H9 (cell line): Measurements from ENCODE around the gene ACOT11. TPM values are rescaled to one million over a fixed set of nuclear protein-coding genes. Genes with fewer than 3 reads are reported as not detected.

Experiments used
- DNase-seq: peaks from one replicate; pipeline ENCODE4 v3.0.0-alpha.2; 2017
- H2AFZ ChIP-seq: one replicate; pipeline ENCODE4 v1.6.1; 2013; ENCODE audit warnings: mild to moderate bottlenecking, low read length, control low read depth, moderate library complexity
- H2AK5ac ChIP-seq: 2 replicates; pipeline ENCODE4 v1.6.1; 2013; ENCODE audit warnings: low read length, control low read depth, mixed read lengths; ENCODE audit not compliant: insufficient read length
- H2BK120ac ChIP-seq: one replicate; pipeline ENCODE4 v1.6.1; 2013; ENCODE audit warnings: low read depth, mild to moderate bottlenecking, low read length, control low read depth, inconsistent platforms; ENCODE audit not compliant: poor library complexity, severe bottlenecking
- H2BK12ac ChIP-seq: 2 replicates; pipeline ENCODE4 v1.6.1; 2013; ENCODE audit warnings: low read length, control low read depth, mixed read lengths, low read depth; ENCODE audit not compliant: insufficient read length
- H2BK15ac ChIP-seq: 2 replicates; pipeline ENCODE4 v1.6.1; 2013; ENCODE audit warnings: low read depth, low read length, control low read depth
- H2BK20ac ChIP-seq: one replicate; pipeline ENCODE4 v1.6.1; 2013; ENCODE audit warnings: low read depth, mild to moderate bottlenecking, low read length, control low read depth, inconsistent platforms; ENCODE audit not compliant: poor library complexity, severe bottlenecking
- H2BK5ac ChIP-seq: 2 replicates; pipeline ENCODE4 v1.6.1; 2013; ENCODE audit warnings: low read length, control low read depth, mixed read lengths; ENCODE audit not compliant: insufficient read length
- H3K14ac ChIP-seq: 2 replicates; pipeline ENCODE4 v1.6.1; 2013; ENCODE audit warnings: low read length, control low read depth; ENCODE audit not compliant: insufficient read depth
- H3K18ac ChIP-seq: 2 replicates; pipeline ENCODE4 v1.6.1; 2013; ENCODE audit warnings: low read depth, mild to moderate bottlenecking, mixed read lengths, low read length, control low read depth; ENCODE audit not compliant: insufficient read length
- H3K23ac ChIP-seq: 2 replicates; pipeline ENCODE4 v1.6.1; 2013; ENCODE audit warnings: low read length, control low read depth, mixed read lengths, low read depth; ENCODE audit not compliant: insufficient read length
- H3K23me2 ChIP-seq: 2 replicates; pipeline ENCODE4 v1.6.1; 2013; ENCODE audit warnings: low read depth, mild to moderate bottlenecking, mixed read lengths, low read length, control low read depth; ENCODE audit not compliant: insufficient read length, poor library complexity, severe bottlenecking
- H3K27ac ChIP-seq: 2 replicates; pipeline ENCODE4 v1.5.1; 2013; ENCODE audit warnings: low read length, control low read depth, mixed read lengths, low read depth; ENCODE audit not compliant: insufficient read length
- H3K27me3 ChIP-seq: 2 replicates; pipeline ENCODE4 v1.6.1; 2013; ENCODE audit warnings: low read length, control low read depth, inconsistent platforms; ENCODE audit not compliant: insufficient read depth
- H3K4ac ChIP-seq: 2 replicates; pipeline ENCODE4 v1.6.1; 2013; ENCODE audit warnings: low read depth, mild to moderate bottlenecking, control low read depth, inconsistent platforms, low read length, moderate library complexity
- H3K4me1 ChIP-seq: 2 replicates; pipeline ENCODE4 v1.6.1; 2013; ENCODE audit warnings: low read length, control low read depth, inconsistent platforms; ENCODE audit not compliant: insufficient read depth
- H3K4me2 ChIP-seq: 2 replicates; pipeline ENCODE4 v1.6.1; 2013; ENCODE audit warnings: low read length, control low read depth, mixed read lengths; ENCODE audit not compliant: insufficient read length, insufficient read depth
- H3K56ac ChIP-seq: 2 replicates; pipeline ENCODE4 v1.6.1; 2013; ENCODE audit warnings: low read depth, mild to moderate bottlenecking, mixed read lengths, low read length, control low read depth; ENCODE audit not compliant: insufficient read length
- H3K79me1 ChIP-seq: 2 replicates; pipeline ENCODE4 v1.6.1; 2013; ENCODE audit warnings: low read depth, mild to moderate bottlenecking, moderate library complexity, low read length, control low read depth, inconsistent platforms; ENCODE audit not compliant: insufficient read depth, poor library complexity, severe bottlenecking
- H3K79me2 ChIP-seq: 2 replicates; pipeline ENCODE4 v1.6.1; 2013; ENCODE audit warnings: low read length, control low read depth, inconsistent platforms; ENCODE audit not compliant: insufficient read depth
- H3K9ac ChIP-seq: 2 replicates; pipeline ENCODE4 v1.6.1; 2013; ENCODE audit warnings: low read length, control low read depth, mixed read lengths; ENCODE audit not compliant: insufficient read length; ENCODE audit errors: extremely low read depth
- H3K9me3 ChIP-seq: one replicate; pipeline ENCODE4 v1.6.1; 2013; ENCODE audit warnings: low read depth, low read length, inconsistent platforms; ENCODE audit not compliant: control insufficient read depth
- H3T11ph ChIP-seq: one replicate; pipeline ENCODE4 v1.6.1; 2013; ENCODE audit warnings: mild to moderate bottlenecking, low read length, control low read depth, inconsistent platforms
- H4K20me1 ChIP-seq: one replicate; pipeline ENCODE4 v1.6.1; 2013; ENCODE audit not compliant: control insufficient read depth, insufficient read length, insufficient read depth
- H4K5ac ChIP-seq: 2 replicates; pipeline ENCODE4 v1.6.1; 2013; ENCODE audit warnings: low read depth, mild to moderate bottlenecking, mixed read lengths, low read length, control low read depth; ENCODE audit not compliant: insufficient read length
- H4K8ac ChIP-seq: replicated peaks from 2 replicates; pipeline ENCODE4 v1.6.1; 2013; ENCODE audit warnings: low read length, control low read depth, mixed read lengths, low read depth; ENCODE audit not compliant: insufficient read length
- H4K91ac ChIP-seq: 2 replicates; pipeline ENCODE4 v1.6.1; 2013; ENCODE audit warnings: low read depth, mild to moderate bottlenecking, moderate library complexity, mixed read lengths, low read length, control low read depth; ENCODE audit not compliant: insufficient read length
- H3K27ac Mint-ChIP-seq, 3 experiments: 2 replicates in 2 of 3; 3 replicates in 1 of 3; pipeline ENCODE4 v1.8.0; 2020 to 2021; ENCODE audit warnings: mixed read lengths in 3 of 3, mild to moderate bottlenecking in 1 of 3, moderate library complexity in 1 of 3
- H3K27me3 Mint-ChIP-seq: 2 replicates; pipeline ENCODE4 v1.8.0; 2021; ENCODE audit warnings: low read depth, mild to moderate bottlenecking, moderate library complexity, mixed read lengths
- H3K36me3 Mint-ChIP-seq, 3 experiments: 2 replicates in 2 of 3; 3 replicates in 1 of 3; pipeline ENCODE4 v1.8.0; 2020 to 2021; ENCODE audit warnings: low read depth in 3 of 3, mixed read lengths in 3 of 3; ENCODE audit not compliant: insufficient read depth in 1 of 3
- H3K4me1 Mint-ChIP-seq, 2 experiments: 2 replicates each; pipeline ENCODE4 v1.8.0; 2020; ENCODE audit warnings: mixed read lengths in 2 of 2
- H3K4me3 Mint-ChIP-seq, 2 experiments: 2 replicates in 1 of 2; 3 replicates in 1 of 2; pipeline ENCODE4 v1.8.0; 2020 to 2021; ENCODE audit warnings: mild to moderate bottlenecking in 2 of 2, mixed read lengths in 2 of 2, moderate library complexity in 1 of 2
- H3K9me3 Mint-ChIP-seq, 2 experiments: 2 replicates in 1 of 2; 3 replicates in 1 of 2; pipeline ENCODE4 v1.8.0; 2020; ENCODE audit warnings: mild to moderate bottlenecking in 2 of 2, mixed read lengths in 2 of 2, moderate library complexity in 1 of 2
- whole genome bisulfite sequencing: extraction: QIAGEN DNeasy Blood & Tissue Kit; methylation state at CpG from one replicate; pipeline ENCODE4 v1.1.7; 2013; ENCODE audit warnings: missing lambda C conversion rate, low lambda C conversion rate, mixed read lengths; ENCODE audit not compliant: insufficient read length; ENCODE audit errors: extremely low coverage; 5-methylcytosine and 5-hydroxymethylcytosine counted together
- total RNA-seq: library from RNA; stranded (reverse); gene quantifications from 2 replicates; pipeline ENCODE4 v1.2.1, GENCODE V29; 2021
- TF ChIP-seq, protein P1 (sequence below): fragments of 200-600 bp; sonication (generic); conservative IDR thresholded peaks from 3 replicates; pipeline ENCODE4 v1.8.0; 2021; ENCODE audit warnings: antibody characterized with exemption, mild to moderate bottlenecking

The ACOT11 gene
- total RNA-seq, 1 experiment from 2014 or later = 4.0 TPM

DNA sequence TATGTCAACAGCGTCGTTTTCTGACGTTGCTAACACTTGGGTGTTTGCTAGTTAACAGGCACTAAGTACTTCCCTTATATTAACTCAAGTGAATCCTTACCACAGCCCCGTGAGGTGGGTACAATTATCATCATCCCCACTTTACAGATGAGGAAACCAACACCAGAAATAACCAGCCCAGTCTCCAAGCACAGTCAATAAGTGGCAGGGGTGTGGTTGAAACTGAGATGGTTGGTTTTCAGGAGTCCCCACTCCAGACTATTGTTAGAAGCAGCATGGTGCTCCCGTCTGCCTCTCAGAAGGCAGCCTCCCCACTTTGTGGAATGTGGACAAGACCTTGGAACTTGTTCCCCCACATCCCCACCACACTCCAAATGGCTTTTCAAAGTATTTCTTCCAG, 45.7 kb upstream of the ACOT11 start:
- TF ChIP-seq, protein P1, sequence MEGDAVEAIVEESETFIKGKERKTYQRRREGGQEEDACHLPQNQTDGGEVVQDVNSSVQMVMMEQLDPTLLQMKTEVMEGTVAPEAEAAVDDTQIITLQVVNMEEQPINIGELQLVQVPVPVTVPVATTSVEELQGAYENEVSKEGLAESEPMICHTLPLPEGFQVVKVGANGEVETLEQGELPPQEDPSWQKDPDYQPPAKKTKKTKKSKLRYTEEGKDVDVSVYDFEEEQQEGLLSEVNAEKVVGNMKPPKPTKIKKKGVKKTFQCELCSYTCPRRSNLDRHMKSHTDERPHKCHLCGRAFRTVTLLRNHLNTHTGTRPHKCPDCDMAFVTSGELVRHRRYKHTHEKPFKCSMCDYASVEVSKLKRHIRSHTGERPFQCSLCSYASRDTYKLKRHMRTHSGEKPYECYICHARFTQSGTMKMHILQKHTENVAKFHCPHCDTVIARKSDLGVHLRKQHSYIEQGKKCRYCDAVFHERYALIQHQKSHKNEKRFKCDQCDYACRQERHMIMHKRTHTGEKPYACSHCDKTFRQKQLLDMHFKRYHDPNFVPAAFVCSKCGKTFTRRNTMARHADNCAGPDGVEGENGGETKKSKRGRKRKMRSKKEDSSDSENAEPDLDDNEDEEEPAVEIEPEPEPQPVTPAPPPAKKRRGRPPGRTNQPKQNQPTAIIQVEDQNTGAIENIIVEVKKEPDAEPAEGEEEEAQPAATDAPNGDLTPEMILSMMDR = no peak
- no peak overlapping the region for H3T11ph ChIP-seq
- Mint-ChIP-seq H3K4me3 (no peak overlapping the region), H3K27ac (no peak overlapping the region), H3K27me3 (peaks cover 20% of the 10 kb centered on the region), H3K36me3 (no peaks in the 10 kb centered on the region), H3K9me3 (no peaks in the 10 kb centered on the region), H3K4me1 (peaks cover 29 to 32% of the 10 kb centered on the region in 2 experiments)
- no peaks in the 10 kb centered on the region for H3K27me3 ChIP-seq
- H3K23ac ChIP-seq = no peak overlapping the region
- no peak overlapping the region for H2AK5ac ChIP-seq
- H3K79me1 ChIP-seq = no peaks in the 10 kb centered on the region
- H3K14ac ChIP-seq = no peak overlapping the region; the same call in 1 of the 2 replicates
- H2BK12ac ChIP-seq = no peak overlapping the region
- H4K5ac ChIP-seq = no peak overlapping the region
- no peaks in the 10 kb centered on the region for H3K4me1 ChIP-seq
- no peak overlapping the region for H2BK120ac ChIP-seq
- DNase-seq = no peak
- H3K79me2 ChIP-seq = no peaks in the 10 kb centered on the region
- H3K27ac ChIP-seq = no peak overlapping the region
- WGBS = no CpG with 5 or more reads among the region's 5 CpGs
- H2BK15ac ChIP-seq = no peak overlapping the region
- no peak overlapping the region for H2BK5ac ChIP-seq
- no peak overlapping the region for H3K4ac ChIP-seq
- H3K9ac ChIP-seq = no peak overlapping the region
- H4K20me1 ChIP-seq = no peaks in the 10 kb centered on the region
- H2AFZ ChIP-seq = no peak overlapping the region
- H3K4me2 ChIP-seq = no peak overlapping the region
- H2BK20ac ChIP-seq = no peak overlapping the region
- no peak overlapping the region for H3K56ac ChIP-seq
- H4K8ac ChIP-seq = no peak overlapping the region
- peaks cover 6% of the 10 kb centered on the region for H3K23me2 ChIP-seq
- H3K9me3 ChIP-seq = no peaks in the 10 kb centered on the region
- H4K91ac ChIP-seq = no peak overlapping the region
- no peak overlapping the region for H3K18ac ChIP-seq
